CD4-positive, alpha-beta memory T cell (primary cell): ENCODE data around the gene CXCL16. TPM values are rescaled to one million over a fixed set of nuclear protein-coding genes. Genes with fewer than 3 reads are reported as not detected.

Experiments
- CTCF ChIA-PET: fragments of 350-600 bp; sonication (Branson Sonifier 250); formaldehyde crosslinking; loops from one replicate; lab custom pipeline; 2021; ENCODE audit warnings: inconsistent platforms; ENCODE audit not compliant: partially characterized antibody; lab: Charles Lee
- POLR2A ChIA-PET: fragments of 350-600 bp; sonication (Branson Sonifier 250); formaldehyde crosslinking; loops from one replicate; lab custom pipeline; 2021; ENCODE audit not compliant: partially characterized antibody; lab: Charles Lee
- DNase-seq, 5 donors: peaks; one replicate each; pipeline versions ENCODE4 v3.0.0 to v3.0.0-alpha.2; 2020 to 2022; ENCODE audit warnings: mixed read lengths in 1 of 5
- H3K27ac ChIP-seq: one replicate; pipeline ENCODE4 v1.7.0; 2013; ENCODE audit warnings: low read depth, low read length
- H3K27me3 ChIP-seq: 2 replicates; pipeline ENCODE4 v1.7.0; 2013; ENCODE audit warnings: mild to moderate bottlenecking, low read length, moderate library complexity; ENCODE audit not compliant: insufficient read depth
- H3K36me3 ChIP-seq: 2 replicates; pipeline ENCODE4 v1.7.0; 2013; ENCODE audit warnings: mild to moderate bottlenecking, low read length, moderate library complexity; ENCODE audit not compliant: insufficient read depth
- H3K4me1 ChIP-seq: 2 replicates; pipeline ENCODE4 v1.7.0; 2013; ENCODE audit warnings: mild to moderate bottlenecking, low read length, moderate library complexity; ENCODE audit not compliant: insufficient read depth
- H3K4me3 ChIP-seq, 2 donors: one replicate each; pipeline ENCODE4 v1.7.0; 2013; ENCODE audit warnings: low read length in 2 of 2, mild to moderate bottlenecking in 1 of 2
- H3K9me3 ChIP-seq, 2 donors: one replicate each; pipeline ENCODE4 v1.7.0; 2013; ENCODE audit warnings: low read length in 2 of 2, control low read depth in 1 of 2; ENCODE audit not compliant: control insufficient read depth in 1 of 2
- H3K27ac Mint-ChIP-seq, 7 donors: one replicate each; pipeline ENCODE4 v1.8.0; 2020 to 2021; ENCODE audit warnings: mixed read lengths in 7 of 7, mild to moderate bottlenecking in 6 of 7, inconsistent platforms in 3 of 7, moderate library complexity in 3 of 7
- H3K27me3 Mint-ChIP-seq, 2 donors: one replicate each; pipeline ENCODE4 v1.8.0; 2020 to 2021; ENCODE audit warnings: mixed read lengths in 2 of 2
- H3K36me3 Mint-ChIP-seq, 2 donors: one replicate each; pipeline ENCODE4 v1.8.0; 2020 to 2021; ENCODE audit warnings: mixed read lengths in 2 of 2, inconsistent platforms in 1 of 2, mild to moderate bottlenecking in 1 of 2
- H3K4me1 Mint-ChIP-seq, 4 donors: one replicate each; pipeline ENCODE4 v1.8.0; 2020 to 2021; ENCODE audit warnings: mixed read lengths in 4 of 4, mild to moderate bottlenecking in 1 of 4
- H3K4me3 Mint-ChIP-seq, 8 donors: one replicate each; pipeline ENCODE4 v1.8.0; 2020 to 2021; ENCODE audit warnings: mixed read lengths in 8 of 8, mild to moderate bottlenecking in 7 of 8, moderate library complexity in 6 of 8, inconsistent platforms in 3 of 8
- H3K9me3 Mint-ChIP-seq, 8 donors: one replicate each; pipeline ENCODE4 v1.8.0; 2020 to 2021; ENCODE audit warnings: mixed read lengths in 8 of 8, mild to moderate bottlenecking in 5 of 8, inconsistent platforms in 3 of 8, moderate library complexity in 1 of 8
- intact Hi-C: fragments of 100-400 bp; cut with micrococcal nuclease; formaldehyde crosslinking; loops from one replicate; pipeline ENCODE4 v1.15.1; 2023
- polyA plus RNA-seq, 2 donors: library from polyadenylated mRNA; unstranded; fragments of 300-500 nt; fragmentation: Illumina TruSeq; gene quantifications; one replicate each; pipeline ENCODE4 v1.2.3, GENCODE V29; 2021
- total RNA-seq, 2 experiments: library from RNA; stranded (reverse); gene quantifications; one replicate each; pipeline ENCODE4 v1.2.3, GENCODE V29; 2021

Gene CXCL16, protein sequence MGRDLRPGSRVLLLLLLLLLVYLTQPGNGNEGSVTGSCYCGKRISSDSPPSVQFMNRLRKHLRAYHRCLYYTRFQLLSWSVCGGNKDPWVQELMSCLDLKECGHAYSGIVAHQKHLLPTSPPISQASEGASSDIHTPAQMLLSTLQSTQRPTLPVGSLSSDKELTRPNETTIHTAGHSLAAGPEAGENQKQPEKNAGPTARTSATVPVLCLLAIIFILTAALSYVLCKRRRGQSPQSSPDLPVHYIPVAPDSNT
- 1 to 10 TPM; 3.2 to 3.4 TPM for total RNA-seq
- 1 to 10 TPM; 1.8 to 3.8 TPM for polyA plus RNA-seq

DNA sequence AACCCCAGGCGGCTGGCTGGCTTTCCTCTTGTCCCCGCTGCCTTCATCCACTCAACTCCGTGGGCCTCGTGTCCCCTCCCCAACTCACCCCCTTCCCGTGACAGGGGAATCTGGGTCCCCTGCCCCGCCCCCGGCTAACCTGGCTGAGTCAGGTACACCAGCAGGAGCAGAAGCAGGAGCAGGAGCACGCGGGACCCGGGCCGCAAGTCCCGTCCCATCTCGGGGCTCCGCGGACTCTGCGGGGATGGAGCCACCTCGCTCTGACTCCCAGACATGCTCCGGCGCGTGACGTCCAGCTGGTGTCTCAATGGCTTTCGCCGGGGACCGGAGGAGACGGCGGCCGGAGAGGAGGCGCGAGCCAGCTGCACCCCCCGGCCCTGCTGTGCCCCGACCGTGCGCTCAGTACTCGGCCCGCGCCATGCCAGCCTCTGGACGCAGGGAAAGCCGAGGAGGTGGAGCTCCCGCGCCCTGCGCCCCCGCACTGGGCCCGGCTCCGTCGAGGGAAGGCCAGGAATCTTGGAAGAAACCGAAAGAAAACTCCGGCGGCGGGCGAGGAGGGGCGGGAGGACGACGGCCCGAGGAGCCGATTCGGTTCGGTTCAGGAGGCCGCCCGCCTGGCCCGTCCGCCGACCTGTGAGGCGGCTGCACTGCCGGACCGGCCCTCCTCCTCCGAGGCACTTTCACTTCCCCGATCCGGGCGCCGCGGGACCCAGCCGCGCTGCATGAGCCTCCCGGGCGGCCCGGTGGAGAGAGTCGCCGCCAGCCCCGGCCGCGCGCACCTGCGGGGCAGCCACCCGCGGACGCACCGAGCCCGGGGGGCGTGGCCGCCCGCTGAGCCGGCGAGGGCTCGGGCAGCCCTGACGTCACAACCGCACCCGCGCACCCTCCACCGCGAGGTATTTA is at the start of gene CXCL16, which contains the start of gene ZMYND15:
TSS of gene CXCL16 (minus strand) at position 807 of the 903 bp plus-strand sequence. CDS start at position 218, 589 bp downstream.
TSS of gene ZMYND15 (plus strand) at position 712 of the 903 bp plus-strand sequence. CDS start 716 bp downstream, outside the sequence.
- Histone ChIP-seq H3K4me1 (peaks cover 19% of the 10 kb centered on the region), H3K27me3 (no peaks in the 10 kb centered on the region), H3K27ac (peak within 1 kb of the TSS; percentile 25), H3K4me3 (peak within 1 kb of the TSS; percentile 23 to 67), H3K36me3 (no peaks in the 10 kb centered on the region), H3K9me3 (no peaks in the 10 kb centered on the region)
- Mint-ChIP-seq H3K4me3 (peak within 1 kb of the TSS; percentile 90 to 95 (median 92)), H3K27ac (peak within 1 kb of the TSS; percentile 77 to 97 (median 93)), H3K4me1 (peaks cover 10 to 22% (median 14%) of the 10 kb centered on the region in 4 donors), H3K9me3 (no peaks in the 10 kb centered on the region), H3K36me3 (no peaks in the 10 kb centered on the region), H3K27me3 (peaks cover 1 to 6% of the 10 kb centered on the region in 2 donors)
- DNase-seq, result peak; percentile 63 to 81 (median 67)
- ChIA-PET CTCF (interaction anchor here (1.6 kb wide), 1 partner anchor 29 kb away, joined by 4 read pairs; the partner anchor contains the start of gene ARRB2), POLR2A (interaction anchor here (0.8 to 1.9 kb wide), 6 partner anchors 24 to 209 kb away, joined by 3 to 6 read pairs (median 4); partner anchors contain the start of genes ARRB2 and PFN1)
- intact Hi-C loops, result loop anchor here (1.0 to 2.0 kb wide), 2 partner anchors 29 to 143 kb away; partner anchors contain the start of gene ARRB2

- ChIA-PET POLR2A (interaction anchor here (0.5 to 3.9 kb wide), 23 partner anchors 9 to 897 kb away, joined by 3 to 81 read pairs (median 7); partner anchors contain the start of genes ARRB2, C17orf107, CXCL16 and MED11), CTCF (interaction anchor here (0.6 to 3.7 kb wide), 30 partner anchors 7 to 191 kb away, joined by 3 to 59 read pairs (median 8); partner anchors contain the start of genes ARRB2, C17orf107, CHRNE and MED11)
- H3K9me3 ChIP-seq, result no peaks in the 10 kb centered on the region
- intact Hi-C loops, result no loop called here
- peak within 1 kb of the TSS in 4 of 7 donors; percentile 27 to 72 (median 48) for H3K27ac Mint-ChIP-seq
- H3K27me3 Mint-ChIP-seq, result peaks cover 27 to 28% of the 10 kb centered on the region in 2 donors
- H3K36me3 Mint-ChIP-seq, result peaks cover 0 to 2% of the 10 kb centered on the region in 2 donors
- peaks cover 12 to 41% (median 15%) of the 10 kb centered on the region in 4 donors for H3K4me1 Mint-ChIP-seq
- H3K27me3 ChIP-seq, result peaks cover 18% of the 10 kb centered on the region
- H3K4me1 ChIP-seq, result peaks cover 26% of the 10 kb centered on the region
- H3K9me3 Mint-ChIP-seq, result peaks cover 0 to 2% (median 0%) of the 10 kb centered on the region in 8 donors
- DNase-seq, result no peak
- no peaks in the 10 kb centered on the region for H3K36me3 ChIP-seq
- H3K27ac ChIP-seq, result peak within 1 kb of the TSS; percentile 72
- peak within 1 kb of the TSS; percentile 67 to 78 (median 73) for H3K4me3 Mint-ChIP-seq
- peak within 1 kb of the TSS; percentile 29 to 60 for H3K4me3 ChIP-seq
Measured at GRCh38 chr17:4788807-4789700, 49.3 kb upstream of the CXCL16 start, which contains the start of gene GLTPD2. TSS of gene GLTPD2 (plus strand) at chr17:4788964. CDS start at chr17:4789012, 48 bp downstream.

DNA sequence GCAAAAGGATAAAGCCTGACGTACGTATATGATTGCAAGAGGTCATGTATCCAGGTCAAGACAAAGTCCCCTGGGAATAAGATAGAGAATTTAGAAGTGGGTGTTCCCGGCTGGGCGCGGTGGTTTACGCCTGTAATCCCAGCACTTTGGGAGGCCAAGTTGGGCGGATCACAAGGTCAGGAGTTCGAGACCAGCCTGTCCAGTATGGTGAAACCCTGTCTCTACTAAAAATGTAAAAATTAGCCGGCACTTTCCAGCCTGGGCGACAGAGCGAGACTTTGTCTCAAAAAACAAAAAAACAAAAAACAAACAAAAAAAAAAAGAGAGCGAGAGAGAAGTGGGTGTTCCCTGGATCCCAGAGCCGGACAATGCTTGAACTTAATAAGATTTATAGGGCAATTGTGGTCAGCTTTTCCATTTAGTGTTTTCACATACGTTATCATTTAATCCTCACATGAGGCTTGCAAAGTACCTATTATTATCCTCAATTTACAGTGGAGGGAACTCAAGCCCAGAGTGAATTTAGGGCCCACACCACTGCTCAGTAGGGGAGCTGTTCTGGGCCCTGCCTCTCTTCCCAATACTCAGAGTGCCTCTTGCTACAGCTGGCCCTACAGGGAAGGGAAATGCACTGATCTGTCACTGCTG is 48.6 kb upstream of the CXCL16 start:
- Histone ChIP-seq H3K27me3 (peaks cover 25% of the 10 kb centered on the region), H3K27ac (no peak overlapping the region), H3K9me3 (no peaks in the 10 kb centered on the region), H3K36me3 (no peaks in the 10 kb centered on the region), H3K4me1 (peaks cover 26% of the 10 kb centered on the region), H3K4me3 (no peak overlapping the region)
- no peak for DNase-seq
- peaks cover 10 to 41% (median 15%) of the 10 kb centered on the region in 4 donors for H3K4me1 Mint-ChIP-seq
- ChIA-PET POLR2A (interaction anchor here (1.0 to 3.9 kb wide), 4 partner anchors 19 to 78 kb away, joined by 3 to 81 read pairs (median 33); partner anchors contain the start of genes ARRB2, MED11 and PLD2), CTCF (interaction anchor here (1.0 to 3.7 kb wide), 10 partner anchors 8 to 113 kb away, joined by 3 to 59 read pairs (median 18); partner anchors contain the start of genes ARRB2, C17orf107, CHRNE and MED11)
- peaks cover 30 to 33% of the 10 kb centered on the region in 2 donors for H3K27me3 Mint-ChIP-seq
- intact Hi-C loops, result no loop called here
- peaks cover 0 to 2% (median 0%) of the 10 kb centered on the region in 8 donors for H3K9me3 Mint-ChIP-seq
- peaks cover 0 to 2% of the 10 kb centered on the region in 2 donors for H3K36me3 Mint-ChIP-seq
- peak overlapping the region in 3 of 7 donors; percentile 29 to 48 (median 47) for H3K27ac Mint-ChIP-seq
- H3K4me3 Mint-ChIP-seq, result peak overlapping the region in 7 of 8 donors; percentile 33 to 73 (median 61)

- no peak overlapping the region for H3K4me3 ChIP-seq
- Mint-ChIP-seq H3K4me3 (peak overlapping the region in 3 of 8 donors; percentile 24 to 45 (median 44)), H3K36me3 (peaks cover 0 to 2% of the 10 kb centered on the region in 2 donors), H3K27me3 (peaks cover 40 to 41% of the 10 kb centered on the region in 2 donors), H3K4me1 (peaks cover 10 to 41% (median 17%) of the 10 kb centered on the region in 4 donors), H3K27ac (peak overlapping the region in 1 of 7 donors; percentile 4), H3K9me3 (no peaks in the 10 kb centered on the region)
- intact Hi-C loops, result no loop called here
- POLR2A ChIA-PET, result interaction anchor here (1.6 to 2.8 kb wide), 3 partner anchors 10 to 77 kb away, joined by 4 to 9 read pairs (median 9); partner anchors contain the start of genes ARRB2 and PSMB6
- no peak overlapping the region for H3K27ac ChIP-seq
- CTCF ChIA-PET, result interaction anchor here (0.7 to 1.4 kb wide), 2 partner anchors 53 to 102 kb away, joined by 3 to 4 read pairs; no protein-coding TSS in a partner anchor
- peaks cover 31% of the 10 kb centered on the region for H3K27me3 ChIP-seq
- no peak for DNase-seq
- H3K4me1 ChIP-seq, result peaks cover 26% of the 10 kb centered on the region
- H3K9me3 ChIP-seq, result no peaks in the 10 kb centered on the region
- no peaks in the 10 kb centered on the region for H3K36me3 ChIP-seq
Measured at GRCh38 chr17:4786516-4786915, 46.8 kb upstream of the CXCL16 start.

DNA sequence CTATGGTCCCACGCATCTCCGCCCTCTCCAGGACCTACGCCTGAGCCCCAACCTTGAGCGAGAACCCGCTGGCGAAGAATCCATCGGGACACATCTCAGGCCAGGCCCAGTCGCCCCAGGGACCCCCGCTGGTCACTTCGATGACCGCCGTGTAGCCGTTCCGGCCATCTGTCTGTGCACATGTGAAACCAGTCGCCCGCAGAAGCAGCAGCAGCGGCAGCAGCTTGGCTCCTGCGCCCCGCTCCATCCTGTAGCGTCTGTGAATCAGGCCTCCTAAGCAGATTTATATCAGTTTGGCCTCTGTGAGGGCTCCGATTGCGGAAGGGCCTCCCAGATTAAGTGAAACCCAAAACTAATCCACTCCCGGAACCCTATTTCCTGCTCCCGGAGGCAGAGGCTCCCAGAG is 46.4 kb upstream of the CXCL16 start, which contains the start of gene VMO1:
TSS of gene VMO1 (minus strand) at position 259 of the 406 bp plus-strand sequence. CDS start at position 247, 12 bp downstream.
- Histone ChIP-seq H3K27ac (no peak within 1 kb of the TSS), H3K27me3 (peaks cover 31% of the 10 kb centered on the region), H3K4me3 (no peak within 1 kb of the TSS), H3K36me3 (no peaks in the 10 kb centered on the region), H3K4me1 (peaks cover 26% of the 10 kb centered on the region), H3K9me3 (no peaks in the 10 kb centered on the region)
- POLR2A ChIA-PET, result interaction anchor here (0.6 to 2.8 kb wide), 4 partner anchors 10 to 76 kb away, joined by 4 to 9 read pairs (median 6); partner anchors contain the start of genes ARRB2 and PSMB6
- peaks cover 0 to 2% of the 10 kb centered on the region in 2 donors for H3K36me3 Mint-ChIP-seq
- peak within 1 kb of the TSS in 1 of 7 donors; percentile 13 for H3K27ac Mint-ChIP-seq
- H3K27me3 Mint-ChIP-seq, result peaks cover 40 to 41% of the 10 kb centered on the region in 2 donors
- no peaks in the 10 kb centered on the region for H3K9me3 Mint-ChIP-seq
- peak within 1 kb of the TSS; percentile 32 to 74 (median 64) for H3K4me3 Mint-ChIP-seq
- intact Hi-C loops, result no loop called here
- CTCF ChIA-PET, result interaction anchor here (1.4 kb wide), 1 partner anchor 103 kb away, joined by 4 read pairs; no protein-coding TSS in a partner anchor
- H3K4me1 Mint-ChIP-seq, result peaks cover 9 to 41% (median 17%) of the 10 kb centered on the region in 4 donors
- DNase-seq, result no peak
